Measurements from ENCODE around the gene PLEKHO2.

DNA sequence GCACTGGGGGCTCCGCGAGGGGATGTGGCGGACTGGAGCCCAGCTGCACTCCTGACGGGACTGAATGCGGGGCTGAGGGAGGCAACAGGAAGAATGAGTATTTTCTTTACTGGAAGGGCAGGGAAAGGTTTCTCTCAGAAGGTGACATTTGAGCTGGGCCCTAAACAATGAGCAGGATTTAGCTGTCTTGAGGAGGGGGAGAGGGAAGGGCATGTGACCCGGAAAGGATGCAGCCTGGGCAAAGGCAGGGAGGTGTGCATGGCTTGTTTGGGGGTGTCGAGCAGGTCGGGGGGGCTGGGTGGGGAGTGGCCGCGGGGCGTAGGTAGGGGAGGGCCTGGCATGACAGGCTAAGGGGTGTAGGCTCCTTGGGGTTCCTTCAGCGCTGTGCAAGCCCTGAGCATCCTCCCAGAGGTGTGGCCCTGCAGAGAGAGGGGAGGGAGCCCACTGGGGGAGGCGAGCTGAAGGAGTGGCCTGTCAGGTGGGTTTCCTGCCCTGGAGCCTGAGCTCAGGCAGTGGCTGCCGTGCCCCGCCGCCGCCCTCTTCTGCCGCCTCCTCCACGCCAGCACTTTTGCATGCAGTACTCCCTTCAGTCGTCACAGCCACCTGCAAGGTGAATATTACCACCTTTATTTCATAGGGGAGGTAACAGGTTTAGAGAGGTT lies 52.8 kb downstream of the PLEKHO2 start:
- TF ChIP-seq, protein P1, sequence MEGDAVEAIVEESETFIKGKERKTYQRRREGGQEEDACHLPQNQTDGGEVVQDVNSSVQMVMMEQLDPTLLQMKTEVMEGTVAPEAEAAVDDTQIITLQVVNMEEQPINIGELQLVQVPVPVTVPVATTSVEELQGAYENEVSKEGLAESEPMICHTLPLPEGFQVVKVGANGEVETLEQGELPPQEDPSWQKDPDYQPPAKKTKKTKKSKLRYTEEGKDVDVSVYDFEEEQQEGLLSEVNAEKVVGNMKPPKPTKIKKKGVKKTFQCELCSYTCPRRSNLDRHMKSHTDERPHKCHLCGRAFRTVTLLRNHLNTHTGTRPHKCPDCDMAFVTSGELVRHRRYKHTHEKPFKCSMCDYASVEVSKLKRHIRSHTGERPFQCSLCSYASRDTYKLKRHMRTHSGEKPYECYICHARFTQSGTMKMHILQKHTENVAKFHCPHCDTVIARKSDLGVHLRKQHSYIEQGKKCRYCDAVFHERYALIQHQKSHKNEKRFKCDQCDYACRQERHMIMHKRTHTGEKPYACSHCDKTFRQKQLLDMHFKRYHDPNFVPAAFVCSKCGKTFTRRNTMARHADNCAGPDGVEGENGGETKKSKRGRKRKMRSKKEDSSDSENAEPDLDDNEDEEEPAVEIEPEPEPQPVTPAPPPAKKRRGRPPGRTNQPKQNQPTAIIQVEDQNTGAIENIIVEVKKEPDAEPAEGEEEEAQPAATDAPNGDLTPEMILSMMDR (conservative IDR thresholded peaks at IDR 0.05; ENCODE audit: low read length): no peak
- no peak for TF ChIP-seq EZH2phosphoT487 (IDR thresholded peaks at IDR 0.05; ENCODE audit: borderline replicate concordance, low read depth, low read length)
